HG03135 (cell line): ENCODE data around the gene SKAP2.

ENCODE experiments used
- ATAC-seq: cut with Tn5 transposase; IDR thresholded peaks from one replicate; pipeline ENCODE4 v1.9.1; 2021; ENCODE audit warnings: mild to moderate bottlenecking, moderate library complexity; ENCODE audit not compliant: unreplicated experiment

SKAP2 gene

GRCh38 chr7:26642416-26642815, 222.0 kb downstream of the SKAP2 start:
- ATAC-seq, result no peak

- ATAC-seq, result no peak
Observed at GRCh38 chr7:26639695-26640094, 224.7 kb downstream of the SKAP2 start.

GRCh38 chr7:26639111-26639510, 225.3 kb downstream of the SKAP2 start:
- ATAC-seq, result no peak

GRCh38 chr7:26638140-26638539, 226.2 kb downstream of the SKAP2 start:
- no peak for ATAC-seq

GRCh38 chr7:26637610-26638009, 226.8 kb downstream of the SKAP2 start:
- ATAC-seq, result no peak

- no peak for ATAC-seq
Observed at GRCh38 chr7:26636808-26637207, 227.6 kb downstream of the SKAP2 start.

GRCh38 chr7:26633557-26633956, 230.8 kb downstream of the SKAP2 start:
- no peak for ATAC-seq

- ATAC-seq, result no peak
Observed at GRCh38 chr7:26631601-26632000, 232.8 kb downstream of the SKAP2 start.

GRCh38 chr7:26630941-26631580, 233.3 kb downstream of the SKAP2 start:
- no peak for ATAC-seq

GRCh38 chr7:26630361-26630760, 234.0 kb downstream of the SKAP2 start:
- no peak for ATAC-seq

GRCh38 chr7:26629696-26630095, 234.7 kb downstream of the SKAP2 start:
- no peak for ATAC-seq

GRCh38 chr7:26627891-26628341, 236.5 kb downstream of the SKAP2 start:
- no peak for ATAC-seq

- ATAC-seq, result no peak
Observed at GRCh38 chr7:26627221-26627620, 237.2 kb downstream of the SKAP2 start.

- ATAC-seq, result no peak
Observed at GRCh38 chr7:26626687-26627086, 237.7 kb downstream of the SKAP2 start.

- no peak for ATAC-seq
Observed at GRCh38 chr7:26626156-26626555, 238.2 kb downstream of the SKAP2 start.

GRCh38 chr7:26625286-26625685, 239.1 kb downstream of the SKAP2 start:
- no peak for ATAC-seq

GRCh38 chr7:26624839-26625238, 239.6 kb downstream of the SKAP2 start:
- ATAC-seq, result no peak

GRCh38 chr7:26624431-26624830, 240.0 kb downstream of the SKAP2 start:
- ATAC-seq, result no peak

- ATAC-seq, result no peak
Observed at GRCh38 chr7:26620352-26620751, 244.0 kb downstream of the SKAP2 start.

GRCh38 chr7:26619348-26619984, 244.9 kb downstream of the SKAP2 start:
- no peak for ATAC-seq

GRCh38 chr7:26618898-26619297, 245.5 kb downstream of the SKAP2 start:
- ATAC-seq, result no peak

GRCh38 chr7:26618449-26618848, 245.9 kb downstream of the SKAP2 start:
- no peak for ATAC-seq
